Measurements from ENCODE around the gene ZNF490.
A peak's percentile ranks its signal among the peaks of the same experiment; 100 is the strongest.

GRCh38 chr19:12580180-12580694, 30.4 kb downstream of the ZNF490 start:
- no peak for TF ChIP-seq CTCF (conservative IDR thresholded peaks at IDR 0.05; ENCODE audit: low read depth, low read length)
- no peak for TF ChIP-seq CHD1 (IDR thresholded peaks at IDR 0.05; ENCODE audit: low read depth, low read length)
- no peak for TF ChIP-seq MAZ (IDR thresholded peaks at IDR 0.05; ENCODE audit: borderline replicate concordance, low read depth, low read length)
- TF ChIP-seq BHLHE40 (IDR thresholded peaks at IDR 0.05; ENCODE audit: low read depth, low read length) = peak; percentile 93
- TF ChIP-seq POLR2A (IDR thresholded peaks at IDR 0.05; ENCODE audit: low read depth, low read length) = no peak
